H1 (cell line): ENCODE data around the gene OGFOD2.

ENCODE experiments used
- CBX5 ChIP-seq: fragments of 300-800, 300-1000 bp; sonication (generic); IDR thresholded peaks from 2 replicates; pipeline ENCODE4 v1.7.1; 2016; ENCODE audit warnings: antibody characterized with exemption, low read length, low read depth
- TF ChIP-seq, protein P1 (sequence below): IDR thresholded peaks from 2 replicates; pipeline ENCODE4 v1.6.1; 2012; ENCODE audit warnings: inconsistent platforms
- TF ChIP-seq, protein P2 (sequence below), 3 experiments: IDR thresholded peaks; 1 replicate in 2 of 3; 2 replicates in 1 of 3; pipeline versions ENCODE4 v1.5.1 to v1.6.1; 2011; ENCODE audit warnings: low read length in 3 of 3, mild to moderate bottlenecking in 3 of 3, inconsistent platforms in 2 of 3, low read depth in 1 of 3, moderate library complexity in 1 of 3; ENCODE audit not compliant: insufficient read depth in 1 of 3; ENCODE audit errors: control extremely low read depth in 1 of 3
- TF ChIP-seq, protein P3 (sequence below): IDR thresholded peaks from 2 replicates; pipeline ENCODE4 v1.6.1; 2011; ENCODE audit warnings: low read length, improper control_type of control experiment

DNA sequence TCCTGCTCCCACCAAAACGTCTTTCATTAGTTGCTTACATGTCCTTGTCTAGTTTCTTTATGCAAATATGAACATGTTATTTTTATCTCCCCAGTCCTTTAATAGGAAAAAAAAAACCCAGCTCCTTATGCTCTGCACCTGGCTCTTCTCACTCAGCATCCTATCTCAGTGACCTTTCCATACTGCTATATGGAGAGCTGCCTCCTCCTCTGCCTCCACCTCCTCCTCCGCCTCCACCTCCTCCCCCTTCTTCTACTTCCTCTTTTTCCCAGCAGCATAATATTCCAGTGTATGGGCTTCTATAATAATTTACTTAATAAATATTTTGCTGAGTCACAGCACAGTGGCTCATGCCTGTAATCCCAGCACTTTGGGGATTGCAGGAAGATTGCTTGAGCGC lies 40.3 kb upstream of the OGFOD2 start:
- TF ChIP-seq, protein P1, sequence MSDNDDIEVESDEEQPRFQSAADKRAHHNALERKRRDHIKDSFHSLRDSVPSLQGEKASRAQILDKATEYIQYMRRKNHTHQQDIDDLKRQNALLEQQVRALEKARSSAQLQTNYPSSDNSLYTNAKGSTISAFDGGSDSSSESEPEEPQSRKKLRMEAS: no peak
- TF ChIP-seq, protein P2, sequence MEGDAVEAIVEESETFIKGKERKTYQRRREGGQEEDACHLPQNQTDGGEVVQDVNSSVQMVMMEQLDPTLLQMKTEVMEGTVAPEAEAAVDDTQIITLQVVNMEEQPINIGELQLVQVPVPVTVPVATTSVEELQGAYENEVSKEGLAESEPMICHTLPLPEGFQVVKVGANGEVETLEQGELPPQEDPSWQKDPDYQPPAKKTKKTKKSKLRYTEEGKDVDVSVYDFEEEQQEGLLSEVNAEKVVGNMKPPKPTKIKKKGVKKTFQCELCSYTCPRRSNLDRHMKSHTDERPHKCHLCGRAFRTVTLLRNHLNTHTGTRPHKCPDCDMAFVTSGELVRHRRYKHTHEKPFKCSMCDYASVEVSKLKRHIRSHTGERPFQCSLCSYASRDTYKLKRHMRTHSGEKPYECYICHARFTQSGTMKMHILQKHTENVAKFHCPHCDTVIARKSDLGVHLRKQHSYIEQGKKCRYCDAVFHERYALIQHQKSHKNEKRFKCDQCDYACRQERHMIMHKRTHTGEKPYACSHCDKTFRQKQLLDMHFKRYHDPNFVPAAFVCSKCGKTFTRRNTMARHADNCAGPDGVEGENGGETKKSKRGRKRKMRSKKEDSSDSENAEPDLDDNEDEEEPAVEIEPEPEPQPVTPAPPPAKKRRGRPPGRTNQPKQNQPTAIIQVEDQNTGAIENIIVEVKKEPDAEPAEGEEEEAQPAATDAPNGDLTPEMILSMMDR (IDR thresholded peaks at IDR 0.05; ENCODE audit: control extremely low read depth in 1 of 3, insufficient read depth in 1 of 3, low read depth in 1 of 3, low read length in 3 of 3): no peak
- no peak for TF ChIP-seq CBX5
- TF ChIP-seq, protein P3, sequence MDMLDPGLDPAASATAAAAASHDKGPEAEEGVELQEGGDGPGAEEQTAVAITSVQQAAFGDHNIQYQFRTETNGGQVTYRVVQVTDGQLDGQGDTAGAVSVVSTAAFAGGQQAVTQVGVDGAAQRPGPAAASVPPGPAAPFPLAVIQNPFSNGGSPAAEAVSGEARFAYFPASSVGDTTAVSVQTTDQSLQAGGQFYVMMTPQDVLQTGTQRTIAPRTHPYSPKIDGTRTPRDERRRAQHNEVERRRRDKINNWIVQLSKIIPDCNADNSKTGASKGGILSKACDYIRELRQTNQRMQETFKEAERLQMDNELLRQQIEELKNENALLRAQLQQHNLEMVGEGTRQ: no peak
